Vagina (tissue), 2 donors: ENCODE data around the gene OAS1. TPM values are rescaled to one million over a fixed set of nuclear protein-coding genes. Genes with fewer than 3 reads are reported as not detected.

Experiments used
- DNase-seq, 2 donors: peaks; one replicate each; pipeline ENCODE4 v3.0.0-alpha.2; 2017; ENCODE audit errors: extremely low spot score in 2 of 2
- H3K27ac ChIP-seq: fragments of 200-600 bp; sonication (generic); one replicate; pipeline ENCODE4 v1.5.1; 2019
- H3K27me3 ChIP-seq: fragments of 200-600 bp; sonication (generic); one replicate; pipeline ENCODE4 v1.5.1; 2019
- H3K36me3 ChIP-seq, 2 donors: fragments of 200-600 bp; sonication (generic); one replicate each; pipeline ENCODE4 v1.5.1; 2017 to 2019
- H3K4me1 ChIP-seq: fragments of 200-600 bp; sonication (generic); one replicate; pipeline ENCODE4 v1.5.1; 2019
- H3K4me3 ChIP-seq, 2 donors: fragments of 200-600 bp; sonication (generic); 1 replicate in 1 of 2; 2 replicates in 1 of 2; pipeline ENCODE4 v1.5.1; 2016 to 2019
- H3K9me3 ChIP-seq: fragments of 200-600 bp; sonication (generic); one replicate; pipeline ENCODE4 v1.5.1; 2019
- CTCF ChIP-seq, 3 experiments: fragments of 450-650 bp in 2 of 3; fragments of 200-600 bp in 1 of 3; sonication (generic) in 1 of 3; IDR thresholded peaks; one replicate each; pipeline ENCODE4 v1.5.1; 2017 to 2019; ENCODE audit warnings: antibody characterized with exemption in 3 of 3, mild to moderate bottlenecking in 2 of 3, moderate library complexity in 2 of 3
- POLR2A ChIP-seq, 2 donors: fragments of 450-650 bp; IDR thresholded peaks; one replicate each; pipeline ENCODE4 v1.6.1; 2017; ENCODE audit warnings: antibody characterized with exemption in 2 of 2, mild to moderate bottlenecking in 2 of 2, moderate library complexity in 2 of 2
- POLR2AphosphoS5 ChIP-seq, 2 donors: sonication (generic); formaldehyde crosslinking; IDR thresholded peaks; one replicate each; pipeline ENCODE4 v1.9.0; 2017; ENCODE audit warnings: antibody characterized with exemption in 2 of 2, mild to moderate bottlenecking in 2 of 2, low read depth in 1 of 2; ENCODE audit not compliant: insufficient read depth in 1 of 2
- intact Hi-C: fragments of 100-400 bp; cut with DNase I; formaldehyde crosslinking; loops from one replicate; pipeline ENCODE4 v1.15.1; 2023
- total RNA-seq: library from RNA; depleted of rRNA; stranded (reverse); fragments of >200 nt; gene quantifications from one replicate; pipeline ENCODE4 v1.2.3, GENCODE V29; 2016

The OAS1 gene
- total RNA-seq, 1 donor from 2014 or later, result 30.9 TPM

GRCh38 chr12:112939761-112940381, 33.1 kb downstream of the OAS1 start:
- Histone ChIP-seq H3K27me3 (no peaks in the 10 kb centered on the region), H3K36me3 (peaks cover 0 to 9% of the 10 kb centered on the region in 2 donors), H3K27ac (no peak overlapping the region), H3K4me3 (no peak overlapping the region), H3K9me3 (no peaks in the 10 kb centered on the region), H3K4me1 (peaks cover 18% of the 10 kb centered on the region)
- no peak for TF ChIP-seq POLR2AphosphoS5 (IDR thresholded peaks at IDR 0.05; ENCODE audit: insufficient read depth in 1 of 2, low read depth in 1 of 2)
- TF ChIP-seq CTCF (IDR thresholded peaks at IDR 0.05), result no peak
- TF ChIP-seq POLR2A (IDR thresholded peaks at IDR 0.05), result no peak
- intact Hi-C loops, result no loop called here
- peak in 1 of 2 donors; percentile 65 for DNase-seq

- intact Hi-C loops, result no loop called here
- peak; percentile 34 to 89 for DNase-seq
- H3K4me1 ChIP-seq, result peaks cover 18% of the 10 kb centered on the region
- no peak overlapping the region for H3K27ac ChIP-seq
- H3K9me3 ChIP-seq, result no peaks in the 10 kb centered on the region
- no peak overlapping the region for H3K4me3 ChIP-seq
- H3K36me3 ChIP-seq, result peaks cover 0 to 20% of the 10 kb centered on the region in 2 donors
- TF ChIP-seq POLR2AphosphoS5 (IDR thresholded peaks at IDR 0.05; ENCODE audit: insufficient read depth in 1 of 2, low read depth in 1 of 2), result no peak
- no peak for TF ChIP-seq POLR2A (IDR thresholded peaks at IDR 0.05)
- TF ChIP-seq CTCF (IDR thresholded peaks at IDR 0.05), result no peak
- no peaks in the 10 kb centered on the region for H3K27me3 ChIP-seq
Measured at GRCh38 chr12:112941528-112942335, 35.0 kb downstream of the OAS1 start.

GRCh38 chr12:112942572-112942971, 35.8 kb downstream of the OAS1 start:
- no peaks in the 10 kb centered on the region for H3K27me3 ChIP-seq
- no peak overlapping the region for H3K4me3 ChIP-seq
- intact Hi-C loops, result no loop called here
- TF ChIP-seq CTCF (IDR thresholded peaks at IDR 0.05), result no peak
- TF ChIP-seq POLR2AphosphoS5 (IDR thresholded peaks at IDR 0.05; ENCODE audit: insufficient read depth in 1 of 2, low read depth in 1 of 2), result no peak
- no peak for TF ChIP-seq POLR2A (IDR thresholded peaks at IDR 0.05)
- H3K9me3 ChIP-seq, result no peaks in the 10 kb centered on the region
- H3K4me1 ChIP-seq, result peaks cover 18% of the 10 kb centered on the region
- DNase-seq, result peak in 1 of 2 donors; percentile 77
- peaks cover 0 to 26% of the 10 kb centered on the region in 2 donors for H3K36me3 ChIP-seq
- H3K27ac ChIP-seq, result no peak overlapping the region

- H3K4me1 ChIP-seq, result peaks cover 11% of the 10 kb centered on the region
- H3K4me3 ChIP-seq, result no peak overlapping the region
- H3K36me3 ChIP-seq, result peaks cover 0 to 36% of the 10 kb centered on the region in 2 donors
- H3K9me3 ChIP-seq, result no peaks in the 10 kb centered on the region
- H3K27me3 ChIP-seq, result no peaks in the 10 kb centered on the region
- H3K27ac ChIP-seq, result no peak overlapping the region
- intact Hi-C loops, result no loop called here
- no peak for TF ChIP-seq POLR2AphosphoS5 (IDR thresholded peaks at IDR 0.05; ENCODE audit: insufficient read depth in 1 of 2, low read depth in 1 of 2)
- no peak for TF ChIP-seq POLR2A (IDR thresholded peaks at IDR 0.05)
- no peak for TF ChIP-seq CTCF (IDR thresholded peaks at IDR 0.05)
- peak in 1 of 2 donors; percentile 70 for DNase-seq
Measured at GRCh38 chr12:112944024-112944690, 37.4 kb downstream of the OAS1 start.
